ENCODE results near the gene NPC1. TPM values are rescaled to one million over a fixed set of nuclear protein-coding genes. Genes with fewer than 3 reads are reported as not detected.
"Not testable (repeated sequence)": the region's sequence is repeated elsewhere in the genome, so short reads cannot be mapped to it uniquely, and the experiment has no call there.

NPC1 gene
- 30.2 TPM for total RNA-seq

DNA sequence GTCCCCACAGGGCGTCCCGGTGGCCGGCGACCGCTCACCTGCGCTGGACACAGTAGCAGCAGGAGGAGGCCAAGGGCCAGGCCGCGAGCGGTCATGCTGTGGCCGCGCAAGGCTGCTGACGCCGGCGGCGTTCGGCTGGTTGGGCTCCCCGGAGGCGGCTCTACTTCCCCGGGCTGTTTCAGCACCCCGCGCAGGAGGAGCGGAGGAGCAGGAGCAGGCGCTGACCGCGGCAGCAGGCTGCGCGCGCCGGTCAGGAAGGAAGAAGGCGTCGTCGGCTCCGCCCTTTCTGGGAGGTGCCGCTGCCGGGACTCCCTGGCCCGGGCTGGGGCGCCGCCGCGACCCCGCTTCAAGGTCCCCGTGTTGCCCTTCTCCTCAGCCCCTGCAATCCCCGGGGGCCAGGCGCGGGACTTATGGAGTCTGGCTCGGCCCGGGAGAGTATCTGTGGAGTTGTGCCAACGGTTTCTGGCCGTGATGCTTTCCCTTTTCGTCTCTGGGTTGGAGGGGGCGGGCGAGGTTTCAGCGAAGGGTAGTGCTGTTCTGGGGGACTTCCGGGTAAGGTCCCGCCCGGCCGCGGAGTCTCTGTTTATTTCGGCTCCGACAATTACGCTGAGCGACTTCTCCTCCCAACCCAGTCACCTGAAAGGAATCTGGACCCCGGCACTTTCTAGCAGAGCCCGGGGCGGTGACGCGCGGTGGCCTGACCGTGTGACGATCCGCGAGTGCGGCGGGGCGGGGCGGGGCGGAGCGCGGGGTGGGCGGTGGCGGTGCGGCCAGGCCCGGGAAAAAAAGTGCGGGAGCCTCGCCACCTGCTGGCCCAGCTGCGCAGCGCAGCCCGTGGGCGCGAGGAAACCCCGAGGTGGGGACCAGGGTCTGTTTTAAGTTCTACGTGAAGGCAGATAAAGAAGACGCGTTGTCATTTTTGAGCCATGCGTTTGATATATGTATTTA, at the start of gene NPC1:
TSS of gene NPC1 (minus strand) at position 258 of the 948 bp plus-strand sequence. CDS start at position 95, 163 bp downstream.
- DNase-seq (ENCODE audit: low spot score in 2 of 2) (peak; percentile 90 to 91), FAIRE-seq (no peak)

GRCh38 chr18:23636071-23636399, 49.7 kb upstream of the NPC1 start:
- FAIRE-seq (no peak), DNase-seq (ENCODE audit: low spot score in 2 of 2) (no peak)

DNA sequence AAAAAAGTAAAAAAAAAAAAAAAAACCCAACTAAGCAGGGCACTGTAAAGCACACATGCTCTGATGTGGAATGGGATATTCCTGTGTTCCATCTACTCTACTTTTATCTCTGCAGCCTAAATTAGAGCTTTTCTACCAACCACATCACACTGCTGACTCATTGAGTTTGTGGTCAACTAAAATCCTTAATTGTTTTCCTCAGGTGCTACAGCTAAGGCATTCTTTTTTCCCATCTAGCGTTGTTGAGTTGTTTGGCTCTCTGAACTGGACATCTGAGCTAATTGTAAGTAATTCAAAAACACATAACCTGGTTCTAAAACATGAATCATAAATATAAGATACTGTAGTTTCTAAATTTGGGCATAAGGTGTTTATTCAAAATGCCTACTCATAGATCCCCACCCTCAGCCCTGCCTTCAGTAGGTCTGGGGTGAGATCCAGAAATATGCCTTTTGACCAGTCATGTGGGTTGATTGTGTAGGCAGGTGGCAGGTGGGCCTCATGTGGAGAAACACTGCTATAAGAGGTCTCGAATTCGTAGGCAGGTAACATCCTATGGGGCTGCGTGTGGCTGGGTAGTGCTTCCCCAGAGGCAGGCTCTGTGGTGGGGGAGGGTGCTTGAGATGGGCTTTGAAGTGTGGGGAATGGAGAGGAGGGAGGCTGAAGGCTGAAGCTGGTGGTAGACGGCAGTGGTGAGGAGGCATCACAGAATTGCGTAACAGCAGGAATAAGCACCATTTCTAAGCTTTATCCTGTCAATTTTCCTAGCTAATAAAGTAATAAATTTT, 49.2 kb upstream of the NPC1 start:
- FAIRE-seq (no peak), DNase-seq (ENCODE audit: low spot score in 2 of 2) (no peak)

- no peak for DNase-seq (ENCODE audit: low spot score in 2 of 2)
- no peak for FAIRE-seq
Observed at GRCh38 chr18:23634692-23635091, 48.4 kb upstream of the NPC1 start.

- no peak for FAIRE-seq
- DNase-seq (ENCODE audit: low spot score in 2 of 2), result no peak
Observed at GRCh38 chr18:23632615-23633014, 46.3 kb upstream of the NPC1 start.

DNA sequence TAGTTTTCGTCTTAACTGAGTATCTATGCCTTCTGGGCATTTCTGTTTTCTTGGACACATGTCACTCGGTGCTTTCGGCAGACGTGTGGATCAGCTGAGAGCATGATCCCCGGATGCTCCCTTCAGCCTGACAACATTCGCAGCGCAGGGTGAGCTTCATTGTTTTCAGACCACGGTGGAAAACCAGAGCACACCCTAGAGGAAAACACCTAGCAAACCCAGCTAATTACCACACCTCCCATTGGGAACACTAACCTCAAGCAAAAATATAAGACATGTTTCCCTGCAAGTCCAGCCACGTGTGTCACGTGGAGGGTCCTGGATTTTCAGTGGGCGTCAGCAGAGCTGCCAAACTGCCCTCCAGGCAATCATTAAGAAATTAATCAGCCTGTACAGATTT, 45.4 kb upstream of the NPC1 start:
- no peak for FAIRE-seq
- no peak for DNase-seq (ENCODE audit: low spot score in 2 of 2)

- FAIRE-seq, result no peak
- no peak for DNase-seq (ENCODE audit: low spot score in 2 of 2)
Observed at GRCh38 chr18:23631312-23631711, 45.0 kb upstream of the NPC1 start.

DNA sequence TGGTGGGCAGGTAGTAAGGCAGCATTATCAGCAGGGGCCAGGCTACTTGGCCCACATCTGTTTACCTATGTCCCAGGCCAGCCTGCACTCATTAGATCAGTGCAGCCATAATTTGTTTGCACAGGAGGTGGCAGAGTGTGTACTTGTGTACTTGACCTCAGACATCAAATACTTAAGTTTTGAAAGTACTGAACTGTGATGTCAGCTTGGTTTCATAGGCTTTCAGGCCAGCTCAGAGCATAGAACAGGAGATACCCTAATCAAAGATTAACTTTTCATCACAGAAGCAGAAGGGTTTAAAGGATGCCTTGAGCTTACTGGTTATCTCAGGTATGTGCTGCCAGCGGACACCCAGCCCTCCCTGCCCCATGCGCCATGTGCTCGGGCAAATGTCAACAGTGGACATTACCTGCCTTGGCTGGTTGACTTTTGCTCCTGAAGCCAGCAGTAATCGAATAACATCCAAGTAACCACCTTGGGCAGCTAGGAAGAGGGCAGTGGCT, 43.2 kb upstream of the NPC1 start:
- DNase-seq (ENCODE audit: low spot score in 2 of 2) (no peak), FAIRE-seq (no peak)

GRCh38 chr18:23627970-23628369, 41.7 kb upstream of the NPC1 start:
- FAIRE-seq (no peak), DNase-seq (ENCODE audit: low spot score in 2 of 2) (no peak)

DNA sequence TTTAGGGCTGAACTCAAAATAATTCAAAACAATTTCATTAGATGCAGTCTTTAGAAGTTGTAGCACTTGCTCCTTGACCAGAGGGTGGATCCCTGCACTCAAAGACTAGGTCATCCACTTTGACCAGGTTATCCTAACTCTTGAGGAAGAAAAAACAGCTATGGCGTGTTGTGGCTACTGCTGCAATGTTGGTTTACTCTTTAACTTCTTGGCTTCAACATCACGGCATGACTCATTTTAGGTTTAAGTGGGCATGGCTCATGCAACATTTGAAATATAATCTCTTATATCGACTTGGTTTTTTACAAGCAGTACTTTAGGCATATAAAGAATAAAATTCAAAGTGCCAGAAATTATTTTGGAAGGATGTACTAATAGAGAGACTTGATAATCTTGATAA, 41.0 kb upstream of the NPC1 start:
- no peak for FAIRE-seq

DNA sequence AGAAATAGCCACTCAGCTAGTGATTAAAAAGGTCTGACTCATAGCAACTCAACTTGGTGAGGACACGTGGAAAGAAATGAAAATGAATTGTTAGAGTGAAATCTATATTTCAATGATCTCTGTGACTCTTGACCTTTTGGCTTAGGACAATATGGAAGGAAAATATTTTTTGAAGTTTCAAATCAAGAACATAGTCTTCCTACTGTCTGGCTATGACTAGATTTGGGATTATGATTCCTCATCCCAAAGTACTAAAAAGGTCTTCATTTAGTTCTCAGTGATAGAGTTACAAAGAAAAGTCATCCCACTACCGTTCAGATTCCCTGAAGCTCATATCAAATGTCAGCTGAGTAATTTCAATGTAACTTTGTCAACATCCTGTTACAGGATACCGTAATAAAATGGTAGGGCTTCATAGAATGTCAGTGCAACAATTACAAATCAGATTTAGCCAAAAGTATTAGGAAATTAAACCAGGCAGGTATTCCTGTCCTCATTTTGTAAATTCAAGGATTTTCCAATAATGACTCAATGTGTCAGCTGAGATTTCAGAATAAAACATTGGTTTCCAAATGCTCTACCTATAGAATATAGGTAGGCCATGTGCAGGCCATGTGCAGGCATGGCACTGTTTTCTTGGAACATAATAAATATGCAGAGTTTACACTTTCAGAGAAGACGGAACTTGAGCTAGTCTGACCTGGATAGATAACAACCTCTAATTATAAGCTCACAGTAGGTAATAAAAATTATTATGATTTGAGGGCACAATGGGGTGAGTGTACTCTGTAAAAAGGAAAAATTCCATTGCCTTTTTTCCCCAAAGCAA, 40.4 kb upstream of the NPC1 start:
- FAIRE-seq (no peak), DNase-seq (ENCODE audit: low spot score in 2 of 2) (no peak)

More for the DNA sequence above, 41.0 kb upstream of the NPC1 start:
- no peak for DNase-seq (ENCODE audit: low spot score in 2 of 2)

- FAIRE-seq, result no peak
- no peak for DNase-seq (ENCODE audit: low spot score in 2 of 2)
Observed at GRCh38 chr18:23623040-23623439, 36.7 kb upstream of the NPC1 start.

GRCh38 chr18:23619388-23619881, 33.1 kb upstream of the NPC1 start:
- DNase-seq (ENCODE audit: low spot score in 2 of 2) (peak in 1 of 2 donors; percentile 47), FAIRE-seq (no peak)

GRCh38 chr18:23618862-23619387, 32.6 kb upstream of the NPC1 start:
- FAIRE-seq (no peak), DNase-seq (ENCODE audit: low spot score in 2 of 2) (no peak)

GRCh38 chr18:23617412-23618014, 31.2 kb upstream of the NPC1 start:
- DNase-seq (ENCODE audit: low spot score in 2 of 2), result no peak
- no peak for FAIRE-seq

- FAIRE-seq (no peak), DNase-seq (ENCODE audit: low spot score in 2 of 2) (no peak)
Observed at GRCh38 chr18:23616258-23616657, 30.0 kb upstream of the NPC1 start.

GRCh38 chr18:23614891-23615290, 28.6 kb upstream of the NPC1 start:
- FAIRE-seq, result no peak

GRCh38 chr18:23614413-23614812, 28.1 kb upstream of the NPC1 start:
- DNase-seq (ENCODE audit: low spot score in 2 of 2) (no peak), FAIRE-seq (no peak)

More at GRCh38 chr18:23614891-23615290, 28.6 kb upstream of the NPC1 start:
- no peak for DNase-seq (ENCODE audit: low spot score in 2 of 2)

DNA sequence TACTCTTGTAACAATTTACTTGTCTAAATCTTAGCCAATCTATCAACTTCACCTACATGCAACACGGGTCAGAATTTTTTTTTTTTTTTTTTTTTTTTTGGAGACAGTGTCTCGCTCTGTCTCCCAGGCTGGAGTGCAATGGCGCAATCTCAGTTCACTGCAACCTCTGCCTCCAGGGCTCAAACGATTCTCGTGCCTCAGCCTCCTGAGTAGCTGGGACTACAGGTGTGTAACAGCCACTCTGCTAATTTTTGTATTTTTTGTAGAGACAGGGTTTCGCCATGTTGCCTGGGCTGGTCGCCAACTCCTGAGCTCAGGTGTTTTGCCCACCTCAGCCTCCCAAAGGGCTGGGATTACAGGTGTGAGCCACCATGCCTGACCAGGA, 26.8 kb upstream of the NPC1 start:
- not testable (repeated sequence) for FAIRE-seq

More for the DNA sequence above, 26.8 kb upstream of the NPC1 start:
- not testable (repeated sequence) for DNase-seq (ENCODE audit: low spot score in 2 of 2)

Measured in frontal cortex (tissue), 4 donors.